RPMI7951 (cell line): ENCODE measurements around the gene CAPN7. TPM values are rescaled to one million over a fixed set of nuclear protein-coding genes. Genes with fewer than 3 reads are reported as not detected.
A peak's percentile ranks its signal among the peaks of the same experiment; 100 is the strongest.

Experiments used
- DNase-seq: peaks from one replicate; pipeline ENCODE4 v3.0.0-alpha.2; 2012; ENCODE audit warnings: low read depth
- total RNA-seq: library from RNA; depleted of rRNA; stranded (reverse); fragments of >200 nt; shearing (Covaris generic); gene quantifications from 2 replicates; pipeline ENCODE4 v1.2.3, GENCODE V29; 2014

The CAPN7 gene
- total RNA-seq, 1 experiment from 2014 or later, result 28.2 TPM

DNA sequence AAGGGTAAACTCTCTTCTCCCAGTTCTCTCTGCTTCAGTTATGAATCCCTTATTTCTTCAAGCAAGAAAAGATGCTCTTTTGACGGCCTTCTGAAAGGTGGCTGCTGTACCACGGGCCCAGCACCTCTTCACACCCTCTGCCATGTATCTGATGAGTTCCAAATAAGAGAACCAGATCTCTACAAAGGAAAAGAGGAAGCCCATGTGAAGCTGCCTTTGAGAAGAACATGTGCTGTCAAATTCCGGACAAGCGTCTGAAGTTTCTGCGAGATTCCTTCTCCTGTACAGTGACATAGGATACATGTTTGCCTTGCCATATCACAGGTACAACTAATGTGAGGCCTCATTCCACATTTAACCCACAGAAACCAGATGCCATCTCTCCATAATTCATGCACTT, 67.2 kb downstream of the CAPN7 start:
- no peak for DNase-seq

DNA sequence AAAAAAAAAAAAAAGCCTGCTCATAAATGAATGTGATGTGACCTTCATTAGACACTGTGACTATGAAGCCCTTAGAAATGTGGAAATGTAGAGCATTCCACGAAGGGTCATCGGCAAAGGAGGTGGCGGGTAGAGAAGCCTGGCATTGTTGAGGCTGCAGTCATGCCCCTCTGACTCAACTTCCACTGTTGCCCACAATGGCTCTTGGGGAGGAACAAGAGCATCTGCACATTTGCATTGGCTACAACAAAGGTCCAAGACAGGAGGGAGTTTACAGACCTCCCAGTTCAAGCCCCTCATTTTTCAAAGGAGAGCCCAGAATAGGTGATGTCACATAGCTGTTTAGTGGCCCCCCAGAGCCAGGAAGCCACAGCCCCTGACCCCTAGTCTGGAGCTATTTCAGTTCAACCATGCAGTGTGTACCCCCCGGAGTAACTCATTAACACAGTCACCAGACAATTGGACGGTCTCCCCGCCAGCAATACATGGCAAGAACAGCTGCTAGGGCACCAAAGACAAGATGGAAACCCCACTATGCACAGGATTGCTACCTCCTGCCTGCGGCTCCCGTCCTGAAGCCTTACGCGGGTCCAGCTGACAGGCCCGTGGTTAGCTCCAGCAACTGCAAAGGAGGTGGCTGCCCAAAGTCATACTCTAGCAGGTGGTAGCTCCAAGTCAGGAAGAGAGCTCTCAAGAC, 70.1 kb downstream of the CAPN7 start:
- peak; percentile 38 for DNase-seq

DNA sequence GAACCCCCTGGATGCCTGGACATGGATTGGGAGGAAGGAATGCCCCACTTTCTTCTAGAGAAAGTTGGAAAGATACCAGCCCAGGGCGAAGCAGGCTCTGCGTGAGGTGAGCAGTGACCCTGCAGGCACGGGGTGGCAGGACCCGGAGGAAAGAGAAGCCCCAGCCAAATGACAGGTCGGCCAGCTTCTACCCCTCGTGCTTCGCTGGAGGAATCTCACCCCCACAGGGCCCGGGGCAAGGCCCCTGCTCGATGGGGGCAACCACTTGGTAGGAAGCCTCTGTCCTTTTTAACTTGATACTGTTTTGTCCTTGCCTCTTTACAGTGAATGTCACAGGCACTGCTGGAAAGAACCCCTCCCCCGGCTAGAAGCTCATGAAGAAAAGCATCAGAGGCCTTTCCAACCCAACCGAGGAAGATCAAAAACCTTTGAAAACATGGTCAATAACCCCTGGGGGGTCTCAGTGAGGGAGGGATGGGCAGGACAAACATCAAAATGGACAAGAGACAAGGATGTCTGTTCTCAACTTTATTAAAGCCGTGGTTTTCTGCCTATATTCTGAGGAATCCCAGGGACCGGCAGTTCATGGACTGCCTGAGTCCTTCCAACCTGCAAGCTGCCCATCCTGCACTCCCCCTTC, 71.9 kb downstream of the CAPN7 start:
- DNase-seq, result no peak

DNA sequence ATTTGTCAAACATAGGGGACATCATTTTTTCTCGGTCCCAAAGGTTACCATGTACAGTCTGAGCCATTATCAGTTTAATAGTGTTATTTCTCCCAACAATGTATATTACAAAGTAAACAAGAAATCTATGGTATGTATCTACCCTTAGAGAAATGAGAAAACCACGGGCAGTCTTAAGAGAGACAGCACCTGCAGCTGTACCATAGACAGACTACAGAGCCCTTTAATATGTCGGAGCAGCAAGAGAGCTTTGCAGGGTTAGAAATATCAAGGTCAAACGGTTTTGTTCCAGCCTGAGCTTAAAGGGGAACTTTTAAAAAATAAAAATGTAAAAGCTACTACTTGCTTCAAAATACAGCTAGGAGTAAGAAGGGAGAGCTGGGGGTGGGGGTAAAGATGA, 73.2 kb downstream of the CAPN7 start:
- no peak for DNase-seq

DNA sequence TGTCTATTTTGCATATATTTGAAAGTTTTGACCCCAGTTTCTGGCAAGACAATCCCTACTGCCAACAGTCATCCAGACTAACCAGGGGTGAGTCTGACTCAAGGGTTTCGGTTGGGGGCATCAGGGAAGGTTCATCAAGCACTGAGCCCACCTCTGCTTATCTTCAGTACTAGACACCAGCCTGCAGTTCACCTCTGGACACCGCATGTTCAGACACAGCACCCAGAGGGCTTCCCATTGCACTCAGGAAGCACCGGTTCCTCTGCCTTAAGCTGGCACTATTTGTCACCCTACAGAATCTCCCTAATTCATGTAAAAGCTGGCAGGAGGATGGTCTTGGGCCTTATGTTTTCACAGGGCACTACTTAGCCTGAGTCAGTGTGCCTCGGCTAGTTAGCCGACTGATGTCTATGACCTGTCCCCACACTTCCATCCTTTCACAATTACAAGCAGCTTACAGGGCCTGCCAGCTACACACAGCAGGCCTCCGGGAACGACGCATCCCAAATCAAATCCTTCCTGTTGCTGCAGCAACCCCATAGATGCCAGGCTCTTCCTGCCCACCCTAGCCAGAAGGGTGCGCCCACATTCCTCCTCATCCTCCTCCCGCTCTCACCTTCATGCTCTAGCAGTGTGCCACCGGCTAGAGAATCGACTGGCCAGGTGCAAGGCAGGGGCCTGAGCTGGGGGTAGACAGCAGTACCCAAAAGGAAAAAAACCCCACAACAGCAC, 73.8 kb downstream of the CAPN7 start:
- DNase-seq, result no peak

DNA sequence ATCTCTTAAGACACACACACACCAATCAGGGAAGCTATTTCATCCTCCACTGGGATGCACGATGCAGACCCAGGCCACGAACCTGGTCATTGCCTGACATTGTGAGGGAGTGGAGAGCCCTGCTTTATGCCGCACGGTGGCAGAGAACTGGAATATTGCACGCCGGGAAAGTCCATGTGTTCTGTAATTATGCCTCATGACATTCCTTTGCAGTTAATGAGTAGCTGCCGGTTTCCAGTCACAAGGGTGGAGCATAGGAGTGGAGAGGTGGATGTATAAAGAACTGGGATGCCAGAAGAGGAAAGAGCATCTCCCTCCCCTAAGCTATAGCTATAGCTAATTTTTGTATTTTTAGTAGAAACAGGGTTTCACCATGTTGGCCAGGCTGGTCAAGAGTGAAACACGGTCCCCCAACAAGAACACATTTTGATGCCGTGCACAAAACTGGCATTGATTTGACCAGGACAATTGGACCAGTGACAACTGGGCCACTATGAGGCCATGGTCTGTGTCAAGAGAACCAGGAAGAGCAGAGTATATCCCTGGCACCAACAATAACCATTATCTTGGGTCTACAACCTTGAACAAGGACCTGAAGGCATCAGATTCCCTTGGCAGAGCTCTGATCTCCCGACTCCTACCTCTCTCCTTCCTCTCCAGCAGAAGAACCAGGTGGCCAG, 74.9 kb downstream of the CAPN7 start:
- DNase-seq, result no peak

DNA sequence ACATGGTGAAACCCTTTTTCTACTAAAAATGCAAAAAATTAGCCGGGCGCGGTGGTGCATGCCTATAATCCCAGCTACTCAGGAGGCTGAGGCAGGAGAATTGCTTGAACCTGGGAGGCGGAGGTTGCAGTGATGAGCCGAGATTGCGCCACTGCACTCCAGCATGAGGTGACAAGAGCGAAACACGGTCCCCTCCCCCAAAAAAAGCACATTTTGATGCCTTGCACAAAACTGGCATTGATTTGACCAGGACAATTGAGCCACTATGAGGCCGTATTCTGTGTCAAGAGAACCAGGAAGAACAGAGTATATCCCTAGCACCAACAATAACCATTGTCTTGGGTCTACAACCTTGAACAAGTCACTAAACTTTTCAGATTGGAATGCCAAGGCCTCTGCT, 75.8 kb downstream of the CAPN7 start:
- no peak for DNase-seq

DNA sequence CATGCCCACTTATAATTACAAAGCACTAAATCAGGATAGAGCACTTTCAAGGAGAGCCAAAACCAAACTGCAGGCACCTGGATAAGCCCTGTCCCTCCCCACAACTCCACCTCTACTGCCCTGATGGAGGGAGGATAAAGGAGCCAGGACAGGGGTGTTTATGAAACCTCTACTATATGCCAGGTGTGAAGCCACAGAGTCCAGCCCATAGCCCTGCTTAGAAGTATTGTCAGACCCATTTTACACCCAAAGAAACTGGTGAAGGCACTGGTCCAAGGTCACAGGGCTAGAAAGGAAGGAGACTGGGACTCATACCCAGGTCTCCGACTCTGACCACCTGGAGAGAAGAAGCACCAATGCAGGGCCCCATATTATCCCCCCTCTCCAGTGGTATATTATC, 77.7 kb downstream of the CAPN7 start:
- DNase-seq, result no peak

DNA sequence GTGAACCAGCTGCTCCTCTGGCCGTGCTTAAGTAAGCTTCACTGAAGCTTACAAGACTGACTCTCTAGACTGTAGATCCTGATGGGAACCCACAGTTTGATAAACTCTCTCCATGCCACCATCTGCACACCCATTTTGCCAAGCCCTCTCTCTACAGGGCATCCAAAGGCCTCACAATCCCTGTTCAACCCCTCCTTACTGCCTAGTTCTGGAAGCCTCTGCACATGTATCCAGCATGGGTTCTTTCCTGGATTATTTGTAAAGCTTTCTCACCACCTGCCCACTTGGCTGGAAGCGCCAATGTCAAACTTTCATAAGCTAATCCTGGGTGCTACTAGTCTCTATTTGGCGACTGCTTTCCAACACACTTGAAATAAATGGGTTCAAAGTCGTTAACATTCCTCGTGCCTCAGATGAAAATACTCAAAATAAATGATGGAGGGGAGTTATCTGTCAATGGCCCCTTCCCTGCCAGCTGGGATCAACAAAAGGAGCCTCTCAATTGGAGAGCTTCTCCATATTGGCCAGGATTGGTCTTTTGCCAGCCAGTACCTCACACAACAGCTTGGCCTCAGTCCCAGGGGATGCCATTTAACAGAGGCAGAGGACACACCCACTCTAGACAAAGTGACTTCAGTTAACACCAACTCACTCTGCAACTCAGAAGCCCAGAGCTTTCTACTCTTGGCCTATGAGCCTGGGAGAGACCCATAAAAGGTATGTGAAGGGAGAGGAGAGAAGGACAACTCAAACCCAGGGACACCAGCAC, 78.3 kb downstream of the CAPN7 start:
- DNase-seq, result peak; percentile 31

DNA sequence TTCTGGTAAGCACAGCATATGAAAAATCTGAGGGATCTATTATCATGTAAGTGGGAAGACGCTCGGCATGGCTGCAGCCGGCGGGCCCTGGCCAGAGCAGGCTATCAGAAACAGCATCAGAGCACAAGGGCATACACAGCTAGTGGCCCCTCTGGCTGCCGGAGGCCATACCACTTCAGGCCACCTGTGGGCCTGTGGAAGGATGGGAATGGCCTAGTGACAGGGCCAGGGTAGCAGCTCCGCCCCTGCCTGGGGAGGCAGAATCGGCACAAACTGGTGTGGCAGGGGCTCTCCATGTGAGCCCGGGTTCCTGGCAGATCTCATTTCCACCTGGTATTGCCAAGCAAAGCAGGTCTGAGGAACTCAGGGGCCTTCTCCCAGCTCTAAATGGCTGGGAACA, 80.0 kb downstream of the CAPN7 start:
- no peak for DNase-seq

DNA sequence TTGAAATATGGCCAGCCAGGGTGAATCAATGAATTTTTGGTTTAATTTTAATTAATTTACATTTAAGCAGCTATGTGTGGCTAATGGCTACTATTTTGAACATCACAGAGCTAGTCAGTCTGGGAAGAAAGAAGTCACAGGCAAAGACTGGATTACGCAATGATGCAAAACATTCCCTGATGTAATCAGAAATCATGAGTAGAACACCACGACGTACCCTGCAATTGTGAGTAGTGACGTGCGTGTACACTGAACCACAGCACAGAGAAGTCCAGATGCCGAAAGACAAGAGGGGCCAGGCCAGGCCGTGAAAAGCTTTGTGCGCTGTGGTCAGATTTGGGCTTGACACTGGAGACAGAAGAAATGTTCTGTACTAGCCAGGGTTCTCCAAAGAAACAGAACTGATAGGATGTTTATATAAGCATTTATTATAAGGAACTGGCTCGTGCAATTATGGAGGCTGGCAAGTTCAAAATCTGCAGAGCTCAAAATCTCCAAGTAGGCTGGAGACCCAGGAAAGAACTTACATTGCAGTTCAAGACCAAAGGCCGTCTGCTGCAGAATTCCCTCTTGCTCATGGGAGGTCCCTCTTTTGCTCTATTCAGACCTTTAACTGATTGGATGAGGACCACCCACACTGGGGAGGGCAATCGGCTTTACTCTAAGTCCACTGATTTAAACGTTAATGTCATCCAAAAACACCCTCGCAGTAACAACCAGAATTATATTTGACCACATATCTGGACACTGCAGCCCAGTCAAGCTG, 81.7 kb downstream of the CAPN7 start:
- DNase-seq, result peak; percentile 49

DNA sequence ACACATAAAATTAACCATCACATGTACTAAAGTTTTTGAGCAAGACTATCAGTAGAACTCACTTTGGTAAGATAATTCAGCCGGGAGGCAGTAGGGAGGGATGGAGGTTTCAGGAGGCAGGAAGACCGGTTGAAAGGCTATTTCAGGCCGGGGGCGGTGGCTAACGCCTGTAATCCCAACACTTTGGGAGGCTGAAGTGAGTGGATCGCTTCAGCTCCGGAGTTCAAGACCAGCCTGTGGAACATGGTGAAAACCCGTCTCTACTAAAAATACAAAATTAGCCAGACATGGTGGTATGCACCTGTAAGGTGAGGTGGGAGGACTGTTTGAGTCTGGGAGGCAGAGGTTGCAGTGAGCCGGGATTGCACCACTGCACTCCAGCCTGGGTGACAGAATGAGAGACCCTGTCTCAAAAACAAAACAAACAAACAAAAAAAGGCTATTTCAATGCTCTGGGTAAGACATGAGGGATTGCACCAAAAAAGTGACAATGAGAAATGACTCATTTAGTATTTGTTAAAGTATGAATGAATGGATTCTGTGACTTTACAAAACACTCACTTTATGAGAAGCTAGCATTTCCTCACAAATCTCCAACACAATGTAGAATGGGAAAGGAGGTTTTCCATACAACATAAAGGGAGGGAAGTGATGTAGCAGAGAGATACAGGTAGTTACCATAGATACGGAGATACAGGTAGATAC, 82.4 kb downstream of the CAPN7 start:
- DNase-seq, result no peak

DNA sequence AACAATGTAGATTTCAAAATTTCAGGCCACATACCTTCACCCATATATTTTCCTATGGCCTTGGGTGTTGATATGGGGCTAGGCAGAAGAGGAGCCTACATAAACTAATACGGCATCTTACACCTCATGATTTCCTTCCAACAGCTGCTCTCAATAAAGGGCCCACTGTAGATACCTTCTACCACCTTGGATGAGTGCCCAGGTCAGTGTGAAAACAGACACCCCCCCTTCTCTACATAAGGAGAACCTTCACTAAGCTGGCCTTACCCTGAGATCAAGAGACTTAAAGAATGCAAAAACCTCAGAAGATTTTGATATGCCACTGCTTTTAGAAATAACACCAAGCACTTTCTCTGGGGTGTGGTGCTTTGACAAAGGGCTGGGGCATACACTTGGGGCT, 83.6 kb downstream of the CAPN7 start:
- no peak for DNase-seq

DNA sequence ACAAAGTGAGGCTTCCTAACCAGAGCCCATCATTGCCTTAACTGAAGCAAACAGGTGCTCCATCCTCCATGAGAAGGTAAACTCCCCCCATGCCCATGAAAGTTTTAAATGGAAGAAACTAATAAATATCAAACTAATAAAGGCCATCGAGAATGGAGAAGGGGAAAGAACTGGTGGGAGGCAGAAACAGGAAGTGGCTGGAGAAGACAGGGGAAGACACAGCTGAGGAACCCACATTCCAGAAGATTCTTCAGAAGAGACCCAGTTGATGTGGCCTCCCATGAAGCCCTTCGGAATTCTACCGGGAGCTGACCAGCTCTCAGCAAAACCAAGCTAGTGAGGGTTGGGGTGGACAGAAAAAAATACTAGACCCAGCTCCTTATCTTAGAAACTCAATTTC, 84.7 kb downstream of the CAPN7 start:
- no peak for DNase-seq

DNA sequence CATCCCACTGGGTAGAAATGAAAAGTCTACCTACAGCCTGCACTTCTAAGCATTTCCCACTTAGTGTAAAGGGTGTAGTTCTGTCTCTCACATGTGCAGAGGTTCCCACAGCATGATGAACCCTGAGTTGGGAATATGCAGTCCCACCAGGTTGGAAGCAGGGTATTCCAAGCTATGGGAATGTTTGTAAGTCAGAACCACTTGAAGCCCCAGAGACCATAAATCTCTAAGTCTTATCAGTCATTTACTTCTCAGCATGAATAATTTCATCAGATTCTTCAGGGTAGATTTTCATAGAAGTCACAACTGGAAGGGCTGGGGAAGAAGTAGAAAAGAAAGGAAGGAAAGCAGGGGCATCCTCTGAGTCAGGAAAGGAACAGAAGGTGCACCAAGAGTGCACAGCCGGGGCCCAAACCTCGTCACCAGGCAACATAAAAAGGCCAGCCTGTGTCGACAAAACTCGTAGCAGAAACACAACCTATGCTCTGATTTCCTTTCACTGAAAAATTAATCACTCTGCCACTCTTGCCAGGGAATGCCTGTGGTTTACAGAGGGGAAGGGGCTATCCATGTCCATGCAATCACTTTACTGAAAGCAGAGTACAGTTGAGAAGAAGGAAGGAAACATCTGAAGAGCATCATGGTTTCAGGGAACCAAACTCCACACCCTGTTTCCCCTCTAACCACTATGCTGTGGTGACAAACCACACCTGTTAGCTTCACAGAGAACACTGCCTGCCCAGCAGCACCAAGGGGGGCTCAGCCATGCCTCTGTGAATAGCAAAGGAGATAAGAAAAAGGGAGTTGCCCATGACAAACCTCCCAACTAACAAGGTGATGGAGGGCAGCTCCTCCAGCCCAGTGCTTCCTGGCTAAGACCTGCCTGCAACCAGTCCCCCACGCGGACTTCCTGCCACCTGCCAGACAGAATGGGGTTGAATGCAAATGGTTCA, 85.8 kb downstream of the CAPN7 start:
- DNase-seq, result no peak

DNA sequence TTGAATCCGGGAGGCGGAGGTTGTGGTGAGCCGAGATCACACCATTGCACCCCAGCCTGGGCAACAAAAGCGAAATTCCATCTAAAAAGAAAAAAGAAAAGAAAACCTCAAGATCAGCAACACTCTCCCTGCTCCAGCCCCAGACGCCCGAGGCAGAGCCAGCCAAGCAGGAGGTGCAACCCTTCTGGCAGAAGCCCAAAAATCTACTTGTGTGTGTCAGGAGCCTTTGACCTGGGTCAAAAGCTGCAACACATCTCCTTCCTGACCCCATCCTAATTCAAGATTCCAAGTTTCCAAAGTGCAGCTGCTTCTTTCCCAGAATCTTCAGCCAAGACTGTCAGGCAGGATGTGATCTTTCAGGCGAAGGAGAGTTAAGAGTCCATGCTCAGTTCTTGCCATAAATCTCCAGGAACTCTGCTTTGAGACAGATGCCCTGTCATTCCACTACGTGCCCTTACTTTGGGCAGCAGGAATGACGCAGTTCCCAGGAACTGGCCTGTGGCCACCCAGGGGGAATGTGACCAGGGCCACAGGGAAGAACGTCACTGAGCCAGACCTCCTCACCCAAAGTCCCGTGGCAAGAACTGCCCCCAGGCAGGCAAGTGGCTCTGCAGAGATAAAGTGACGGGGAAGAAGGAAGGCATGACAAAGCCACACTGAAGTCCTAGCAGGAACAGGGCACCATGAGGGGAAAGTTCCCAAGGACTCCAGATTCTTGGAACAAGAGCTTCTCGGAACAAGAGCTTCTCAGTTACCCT, 86.9 kb downstream of the CAPN7 start:
- peak; percentile 84 for DNase-seq

DNA sequence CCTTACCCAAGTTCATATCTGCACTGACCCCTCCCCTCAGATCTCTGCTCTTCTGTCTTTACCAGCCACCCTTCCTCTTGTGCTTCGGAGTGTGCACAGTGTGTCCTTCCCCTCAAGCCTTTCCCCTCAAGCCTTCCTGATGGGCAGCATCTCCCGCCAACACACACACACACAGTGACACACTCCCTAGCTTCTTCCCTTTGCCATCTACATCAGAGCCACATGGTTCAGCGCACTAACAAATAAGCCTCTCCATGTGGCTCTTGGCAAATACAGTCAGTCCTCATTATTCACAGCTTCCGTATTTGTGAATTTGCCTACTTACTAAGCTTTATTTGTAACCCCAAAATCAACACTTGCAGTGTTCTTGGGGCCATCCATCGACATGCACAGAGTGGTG, 88.9 kb downstream of the CAPN7 start:
- no peak for DNase-seq

DNA sequence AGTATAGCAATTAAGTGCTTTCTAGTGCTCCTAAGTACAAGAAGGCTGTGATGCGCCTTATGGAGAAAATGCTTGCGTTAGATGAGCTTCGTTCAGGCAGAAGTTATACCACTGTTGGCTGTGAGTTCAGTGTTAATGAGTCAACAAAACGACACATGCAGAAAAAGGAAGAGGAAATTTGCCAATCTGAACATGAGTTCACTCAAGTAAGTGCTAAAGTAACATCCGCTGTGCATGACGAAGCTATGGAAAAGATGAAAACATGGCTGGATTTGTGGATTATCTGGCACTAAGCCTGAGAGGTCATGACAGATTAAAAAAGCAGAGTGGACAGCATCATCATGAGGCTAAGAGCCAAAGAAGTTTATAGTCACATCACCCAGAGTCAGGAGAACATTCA, 89.5 kb downstream of the CAPN7 start:
- DNase-seq, result no peak
